ENCODE results near the gene MBIP.

DNA sequence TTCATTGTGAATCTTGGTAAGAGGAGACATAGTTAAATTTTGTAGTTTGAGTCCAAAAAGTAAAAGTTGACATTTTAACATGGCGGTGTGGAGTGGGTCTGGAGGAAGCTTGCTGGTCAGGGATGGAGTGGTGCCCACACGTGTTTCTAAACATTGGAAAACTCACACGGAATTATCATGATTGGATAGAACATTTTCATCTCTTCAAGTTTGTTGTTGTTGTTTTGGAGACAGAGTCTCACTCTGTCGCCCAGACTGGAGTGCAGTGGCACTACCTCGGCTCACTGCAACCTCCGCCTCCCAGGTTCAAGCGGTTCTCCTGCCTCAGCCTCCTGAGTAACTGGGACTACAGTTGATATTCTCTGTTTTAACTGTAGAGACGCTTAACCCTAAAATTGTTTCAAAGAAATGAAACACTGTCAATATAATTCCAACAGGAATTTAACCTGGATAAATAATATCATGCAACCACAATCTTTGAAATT is 502 bp upstream of the MBIP start:
- TF ChIP-seq, protein P1, sequence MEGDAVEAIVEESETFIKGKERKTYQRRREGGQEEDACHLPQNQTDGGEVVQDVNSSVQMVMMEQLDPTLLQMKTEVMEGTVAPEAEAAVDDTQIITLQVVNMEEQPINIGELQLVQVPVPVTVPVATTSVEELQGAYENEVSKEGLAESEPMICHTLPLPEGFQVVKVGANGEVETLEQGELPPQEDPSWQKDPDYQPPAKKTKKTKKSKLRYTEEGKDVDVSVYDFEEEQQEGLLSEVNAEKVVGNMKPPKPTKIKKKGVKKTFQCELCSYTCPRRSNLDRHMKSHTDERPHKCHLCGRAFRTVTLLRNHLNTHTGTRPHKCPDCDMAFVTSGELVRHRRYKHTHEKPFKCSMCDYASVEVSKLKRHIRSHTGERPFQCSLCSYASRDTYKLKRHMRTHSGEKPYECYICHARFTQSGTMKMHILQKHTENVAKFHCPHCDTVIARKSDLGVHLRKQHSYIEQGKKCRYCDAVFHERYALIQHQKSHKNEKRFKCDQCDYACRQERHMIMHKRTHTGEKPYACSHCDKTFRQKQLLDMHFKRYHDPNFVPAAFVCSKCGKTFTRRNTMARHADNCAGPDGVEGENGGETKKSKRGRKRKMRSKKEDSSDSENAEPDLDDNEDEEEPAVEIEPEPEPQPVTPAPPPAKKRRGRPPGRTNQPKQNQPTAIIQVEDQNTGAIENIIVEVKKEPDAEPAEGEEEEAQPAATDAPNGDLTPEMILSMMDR (IDR thresholded peaks at IDR 0.05; ENCODE audit: low read length), result no peak
- TF ChIP-seq EZH2 (optimal IDR thresholded peaks at IDR 0.05; ENCODE audit: low read depth, low read length), result no peak
